Astrocyte (in vitro differentiated cells and primary cell): ENCODE results near the gene ALK.

Source experiments
- CTCF ChIP-seq: IDR thresholded peaks from 2 replicates; pipeline ENCODE4 v1.5.1; 2011; ENCODE audit warnings: low read depth, mild to moderate bottlenecking, inconsistent platforms, low read length, moderate library complexity; ENCODE audit not compliant: insufficient read depth
- EZH2 ChIP-seq: IDR thresholded peaks from 2 replicates; pipeline ENCODE4 v1.6.1; 2012; ENCODE audit warnings: mild to moderate bottlenecking, low read length, inconsistent platforms; ENCODE audit not compliant: insufficient read depth

DNA sequence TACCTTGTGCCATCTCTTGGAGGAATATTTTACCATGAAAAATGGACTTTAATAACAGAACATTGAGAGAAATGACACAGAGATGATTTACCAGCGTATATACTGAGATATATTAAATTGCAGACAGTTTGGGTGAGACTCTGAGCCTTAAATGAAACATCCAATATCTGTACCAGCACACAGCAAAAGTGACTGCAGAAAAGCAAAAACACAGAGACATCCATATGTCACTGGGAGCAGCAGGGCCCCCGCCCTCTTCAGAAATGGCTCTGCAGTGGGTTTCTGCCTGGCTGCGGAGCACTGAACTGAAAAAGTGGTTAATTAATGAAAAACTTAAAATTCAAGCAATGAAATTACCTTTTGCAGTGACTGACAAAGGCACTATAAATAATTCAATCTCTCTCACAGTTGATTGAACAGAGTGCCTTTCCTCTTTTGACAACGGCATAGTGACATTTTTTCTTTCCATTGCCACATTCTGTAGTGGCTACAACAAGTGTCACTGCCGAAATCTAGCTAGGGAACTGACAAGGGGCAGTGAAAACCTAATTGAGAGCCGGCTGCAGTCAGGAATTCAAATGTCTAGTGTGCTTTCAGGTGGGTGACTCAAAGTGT lies 353.4 kb downstream of the ALK start:
- no peak for TF ChIP-seq EZH2
- TF ChIP-seq CTCF: no peak
